Small intestine (tissue), 7 donors: ENCODE measurements around the gene ADORA3. TPM values are rescaled to one million over a fixed set of nuclear protein-coding genes. Genes with fewer than 3 reads are reported as not detected.

ENCODE experiments used
- DNase-seq, 2 donors: peaks; one replicate each; pipeline versions ENCODE4 v3.0.0 to v3.0.0-alpha.2; 2013
- FAIRE-seq: peaks from 2 replicates; lab custom pipeline; 2012; peaks lifted over from hg19 to GRCh38; lab: Jason Lieb, UNC
- H3K27ac ChIP-seq, 3 donors: one replicate each; pipeline ENCODE4 v1.5.1; 2013; ENCODE audit warnings: low read length in 2 of 3, mild to moderate bottlenecking in 2 of 3, control low read depth in 1 of 3, inconsistent platforms in 1 of 3, low read depth in 1 of 3, moderate library complexity in 1 of 3
- H3K27me3 ChIP-seq, 3 donors: one replicate each; pipeline ENCODE4 v1.6.1; 2013; ENCODE audit warnings: low read length in 3 of 3, inconsistent platforms in 1 of 3; ENCODE audit not compliant: control insufficient read depth in 3 of 3, insufficient read depth in 3 of 3
- H3K36me3 ChIP-seq, 3 donors: one replicate each; pipeline ENCODE4 v1.6.1; 2013; ENCODE audit warnings: low read length in 3 of 3, inconsistent platforms in 1 of 3, low read depth in 1 of 3, mild to moderate bottlenecking in 1 of 3, moderate library complexity in 1 of 3; ENCODE audit not compliant: control insufficient read depth in 3 of 3, insufficient read depth in 2 of 3
- H3K4me1 ChIP-seq, 3 donors: one replicate each; pipeline ENCODE4 v1.6.1; 2013; ENCODE audit warnings: low read length in 2 of 3, inconsistent platforms in 1 of 3, low read depth in 1 of 3, mild to moderate bottlenecking in 1 of 3, moderate library complexity in 1 of 3; ENCODE audit not compliant: control insufficient read depth in 3 of 3, insufficient read depth in 2 of 3
- H3K4me3 ChIP-seq, 3 donors: one replicate each; pipeline ENCODE4 v1.5.1; 2013; ENCODE audit warnings: low read length in 3 of 3, control low read depth in 1 of 3, inconsistent platforms in 1 of 3, low read depth in 1 of 3, mild to moderate bottlenecking in 1 of 3, moderate library complexity in 1 of 3
- H3K9me3 ChIP-seq, 2 donors: one replicate each; pipeline ENCODE4 v1.6.1; 2013; ENCODE audit warnings: low read depth in 1 of 2, low read length in 1 of 2; ENCODE audit not compliant: control insufficient read depth in 2 of 2, insufficient read depth in 1 of 2
- WGBS, 3 donors: extraction: QIAGEN DNeasy Blood & Tissue Kit; methylation state at CpG; one replicate each; pipeline ENCODE4 v1.1.7; 2013; 5-methylcytosine and 5-hydroxymethylcytosine counted together
- polyA plus RNA-seq, 4 donors: library from polyadenylated mRNA; stranded (reverse) in 3 of 4; unstranded in 1 of 4; fragments of 200-250 nt in 3 of 4; fragments of 120-200 nt in 1 of 4; gene quantifications; one replicate each; pipeline versions ENCODE4 v1.2.1 to v1.2.3, GENCODE V29; 2013
- donor health status: healthy with polysubstance abuse.
- donor health status: control.
- donor health status: control.
- donor health status: Bipolar disorder and iron deficiency.
- donor health status: healthy.

ADORA3 gene
- polyA plus RNA-seq, 4 donors, result 2.5 to 4.6 (median 4.1) TPM

DNA sequence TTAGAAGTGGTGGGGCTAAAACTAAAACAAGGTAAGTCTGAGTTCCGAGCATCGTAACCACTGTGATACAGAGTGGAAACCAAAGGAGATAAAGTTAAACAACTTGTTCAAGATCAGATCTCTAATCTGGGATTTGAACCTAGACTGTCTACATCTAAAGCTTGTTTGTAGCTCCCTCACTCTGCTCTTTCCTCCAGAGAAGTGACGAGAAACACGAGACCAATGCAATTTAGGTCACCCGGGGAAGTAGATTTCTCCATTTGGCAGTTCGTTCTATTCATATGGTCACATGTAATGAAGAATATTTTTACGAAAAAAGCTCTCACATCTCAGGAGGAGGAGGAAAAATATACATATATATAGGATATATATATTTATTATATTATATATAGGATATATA lies 1.8 kb downstream of the ADORA3 start:
- Histone ChIP-seq H3K36me3 (no peaks in the 10 kb centered on the region), H3K4me1 (no peaks in the 10 kb centered on the region), H3K27ac (no peak overlapping the region), H3K27me3 (no peaks in the 10 kb centered on the region), H3K9me3 (no peaks in the 10 kb centered on the region), H3K4me3 (no peak overlapping the region)
- DNase-seq (no peak), FAIRE-seq (no peak)
- WGBS, 3 donors, result 75 to 87% (median 83%) methylated on average over 7 of the region's 7 CpGs

DNA sequence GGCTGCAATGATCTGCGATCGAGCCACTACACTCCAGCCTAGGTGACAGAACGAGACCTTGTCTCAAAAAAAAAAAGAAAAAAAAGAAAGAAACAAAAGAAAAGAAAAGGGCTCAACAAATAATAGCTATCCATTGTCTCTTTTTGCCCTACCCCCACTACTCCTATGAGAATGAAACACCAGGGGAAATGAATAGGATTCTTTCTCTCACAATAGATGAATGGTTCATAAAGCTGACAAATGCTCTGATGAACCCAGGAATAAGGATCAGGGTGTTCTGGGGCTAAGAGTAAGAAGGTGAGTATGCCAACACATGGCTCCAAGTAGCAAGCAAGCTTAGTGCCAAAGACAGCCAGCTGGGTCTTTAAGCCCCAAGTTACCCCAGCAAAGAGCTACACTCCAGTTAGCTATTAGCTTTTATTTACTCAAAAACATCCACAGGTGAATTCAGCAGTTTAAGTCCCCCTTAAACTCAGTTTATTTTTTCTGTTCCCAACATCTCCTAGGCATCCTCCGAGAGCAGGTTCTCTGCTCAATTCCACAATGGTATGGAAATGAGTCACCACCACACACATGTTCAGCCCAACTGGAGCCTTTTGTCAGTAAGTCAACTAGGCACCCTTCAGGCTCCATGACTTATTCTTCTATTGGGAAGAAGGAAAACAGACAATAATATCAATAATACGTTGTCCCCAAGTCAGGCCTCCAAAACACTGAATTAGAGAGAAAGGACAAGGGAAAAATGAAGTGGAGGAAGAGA lies 4.2 kb downstream of the ADORA3 start:
- no peak for DNase-seq
- H3K27ac ChIP-seq, result no peak overlapping the region

DNA sequence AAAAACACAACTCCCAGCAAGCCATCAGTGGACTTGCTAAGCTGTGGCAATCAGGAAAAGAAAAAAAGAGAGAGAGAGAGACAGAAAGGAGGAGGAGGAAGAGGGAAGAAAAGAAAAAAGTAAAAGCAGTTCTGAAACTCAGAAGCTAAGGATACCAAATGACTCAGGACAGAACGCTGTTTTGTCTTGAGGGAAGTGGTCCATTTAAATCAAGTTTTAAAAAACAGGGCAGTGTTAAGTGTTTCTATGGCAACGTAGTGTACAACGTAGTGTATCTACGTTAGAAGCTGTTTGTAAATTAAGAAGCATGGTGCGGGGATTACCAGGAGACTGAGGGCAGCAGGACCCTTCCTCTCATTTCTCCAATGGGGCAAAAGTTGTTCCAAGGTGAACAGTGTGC lies 5.8 kb downstream of the ADORA3 start:
- Histone ChIP-seq H3K27ac (no peak overlapping the region), H3K4me1 (no peaks in the 10 kb centered on the region), H3K27me3 (no peaks in the 10 kb centered on the region), H3K36me3 (no peaks in the 10 kb centered on the region), H3K4me3 (no peak overlapping the region), H3K9me3 (no peaks in the 10 kb centered on the region)
- FAIRE-seq, result no peak
- WGBS, 3 donors, result 59 to 74% (median 69%) methylated on average over 5 of the region's 5 CpGs
- no peak for DNase-seq

More for the DNA sequence above, 4.2 kb downstream of the ADORA3 start:
- H3K27me3 ChIP-seq, result no peaks in the 10 kb centered on the region
- H3K36me3 ChIP-seq, result no peaks in the 10 kb centered on the region
- WGBS, 3 donors, result 89 to 93% (median 91%) methylated on average over 5 of the region's 5 CpGs
- no peaks in the 10 kb centered on the region for H3K9me3 ChIP-seq
- no peak for FAIRE-seq
- no peak overlapping the region for H3K4me3 ChIP-seq
- H3K4me1 ChIP-seq, result no peaks in the 10 kb centered on the region

DNA sequence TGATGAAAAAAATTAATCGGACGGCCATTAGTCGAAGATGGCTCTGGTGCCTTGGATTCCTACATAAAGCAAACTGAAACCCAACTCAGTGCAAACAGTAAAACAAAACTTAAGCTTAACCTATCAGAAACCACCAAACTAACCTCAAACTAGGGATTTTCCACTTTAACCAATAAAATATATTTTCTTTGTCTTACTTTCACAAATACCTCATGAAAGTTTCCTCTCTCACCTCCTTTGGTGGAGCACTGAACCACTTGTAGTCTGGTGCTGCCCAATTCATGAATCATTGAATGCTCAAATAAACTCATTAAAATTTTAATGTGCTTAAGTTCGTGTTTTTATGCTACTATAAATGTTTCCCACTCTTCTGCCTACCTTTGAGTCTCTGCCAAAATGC lies 7.0 kb downstream of the ADORA3 start:
- H3K9me3 ChIP-seq, result no peaks in the 10 kb centered on the region
- no peak for FAIRE-seq
- 73 to 77% (median 75%) methylated on average over 4 of the region's 4 CpGs for WGBS, 3 donors

DNA sequence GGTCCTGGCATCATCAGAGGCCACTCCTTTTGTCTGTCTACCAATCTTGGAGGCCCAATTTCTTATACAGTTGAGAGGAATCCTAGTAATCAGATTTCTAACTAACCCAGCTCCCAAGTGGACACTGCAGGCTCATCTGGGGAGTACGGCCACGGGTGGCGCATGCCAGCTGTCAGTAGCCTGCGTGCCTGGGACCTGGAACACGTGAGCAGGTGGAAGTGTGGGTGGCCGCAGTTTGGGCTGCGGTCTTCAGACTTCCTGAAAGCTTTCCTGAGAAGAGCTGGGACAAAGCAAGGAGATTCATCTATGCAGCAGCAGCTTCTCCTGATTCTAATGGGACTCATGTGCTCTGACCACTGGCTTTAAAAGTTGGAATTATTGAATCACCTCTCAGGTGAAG lies 12.4 kb downstream of the ADORA3 start:
- Histone ChIP-seq H3K4me1 (no peaks in the 10 kb centered on the region), H3K27ac (peak overlapping the region in 1 of 3 donors; percentile 76), H3K9me3 (no peaks in the 10 kb centered on the region), H3K36me3 (no peaks in the 10 kb centered on the region), H3K4me3 (no peak overlapping the region), H3K27me3 (no peaks in the 10 kb centered on the region)
- DNase-seq, result no peak
- FAIRE-seq, result no peak
- WGBS, 3 donors, result 89 to 92% (median 90%) methylated on average over 7 of the region's 7 CpGs

More for the DNA sequence above, 7.0 kb downstream of the ADORA3 start:
- DNase-seq, result no peak
- Histone ChIP-seq H3K4me3 (no peak overlapping the region), H3K27me3 (no peaks in the 10 kb centered on the region), H3K36me3 (no peaks in the 10 kb centered on the region), H3K4me1 (no peaks in the 10 kb centered on the region), H3K27ac (no peak overlapping the region)

DNA sequence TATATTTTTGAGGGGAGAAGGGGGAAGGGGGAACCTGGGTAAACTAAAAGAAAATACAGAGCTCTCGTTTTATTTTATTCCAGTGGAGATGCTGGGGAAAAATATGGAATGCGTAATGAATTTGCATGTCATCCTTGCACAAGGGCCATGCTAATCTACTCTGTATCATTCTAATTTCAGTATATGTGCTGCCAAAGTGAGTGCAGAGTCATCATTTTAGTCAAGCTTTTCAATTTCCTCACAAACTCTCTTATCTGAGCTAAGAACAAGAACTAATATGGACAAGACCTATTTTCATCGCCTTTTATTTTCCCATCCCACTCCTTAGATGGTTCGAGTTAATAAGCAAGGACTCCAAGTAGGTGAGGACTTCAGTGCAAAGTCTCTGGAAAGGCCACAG lies 13.2 kb downstream of the ADORA3 start:
- no peak for FAIRE-seq
- Histone ChIP-seq H3K27me3 (no peaks in the 10 kb centered on the region), H3K27ac (peak overlapping the region in 1 of 3 donors; percentile 76), H3K36me3 (no peaks in the 10 kb centered on the region), H3K4me3 (no peak overlapping the region), H3K9me3 (no peaks in the 10 kb centered on the region), H3K4me1 (no peaks in the 10 kb centered on the region)
- 87 to 92% (median 91%) methylated on average over 4 of the region's 4 CpGs for WGBS, 3 donors
- no peak for DNase-seq

DNA sequence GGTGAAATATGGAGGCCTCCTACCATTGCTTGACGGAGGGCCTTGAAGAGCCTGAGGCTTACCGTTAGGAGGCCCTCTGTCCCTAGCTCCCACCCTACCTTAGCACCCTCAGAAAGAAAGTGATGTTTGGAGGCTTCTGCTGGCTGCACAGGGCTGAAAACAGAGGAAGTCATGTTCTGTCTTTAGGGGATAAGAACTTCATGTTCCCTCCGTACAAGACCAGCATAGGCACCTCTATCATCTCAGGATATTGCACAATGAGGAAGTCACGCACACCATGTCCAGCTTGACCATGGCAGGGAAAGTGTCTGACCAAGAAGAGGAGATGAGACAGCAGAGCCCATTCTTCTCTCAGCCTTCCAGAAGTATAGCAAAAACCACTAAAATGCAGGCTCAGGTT lies 13.8 kb downstream of the ADORA3 start:
- DNase-seq (no peak), FAIRE-seq (no peak)
- H3K9me3 ChIP-seq, result no peaks in the 10 kb centered on the region
- no peaks in the 10 kb centered on the region for H3K27me3 ChIP-seq
- no peak overlapping the region for H3K4me3 ChIP-seq
- whole genome bisulfite sequencing, 3 donors, result 75 to 84% (median 83%) methylated on average over 4 of the region's 4 CpGs
- H3K27ac ChIP-seq, result peak overlapping the region in 1 of 3 donors; percentile 59
- no peaks in the 10 kb centered on the region for H3K4me1 ChIP-seq
- no peaks in the 10 kb centered on the region for H3K36me3 ChIP-seq

DNA sequence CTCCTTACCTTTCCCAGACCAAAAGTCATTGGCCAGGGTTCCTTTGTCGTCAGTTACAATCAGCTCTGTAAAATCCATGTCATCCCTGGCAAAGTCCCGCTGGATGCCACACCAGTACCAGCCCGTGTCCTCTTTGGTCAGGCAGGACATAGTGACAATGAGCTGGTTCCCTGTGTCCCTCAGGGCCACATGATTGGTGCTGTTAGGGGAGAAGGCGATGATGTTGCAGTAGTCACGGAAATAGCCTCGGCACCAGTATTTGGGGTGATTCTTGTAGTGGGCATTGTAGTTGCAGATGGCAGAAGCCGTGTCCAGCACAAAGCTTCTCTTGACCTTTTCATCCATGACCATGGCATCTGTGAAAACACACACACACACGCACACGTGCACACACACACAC lies 14.8 kb downstream of the ADORA3 start:
- H3K27ac ChIP-seq, result peak overlapping the region in 1 of 3 donors; percentile 26
- H3K36me3 ChIP-seq, result no peaks in the 10 kb centered on the region
- FAIRE-seq (no peak), DNase-seq (no peak)
- H3K4me1 ChIP-seq, result no peaks in the 10 kb centered on the region
- no peak overlapping the region for H3K4me3 ChIP-seq
- no peaks in the 10 kb centered on the region for H3K27me3 ChIP-seq
- H3K9me3 ChIP-seq, result no peaks in the 10 kb centered on the region
- WGBS, 3 donors, result 94 to 95% (median 94%) methylated on average over 9 of the region's 9 CpGs

DNA sequence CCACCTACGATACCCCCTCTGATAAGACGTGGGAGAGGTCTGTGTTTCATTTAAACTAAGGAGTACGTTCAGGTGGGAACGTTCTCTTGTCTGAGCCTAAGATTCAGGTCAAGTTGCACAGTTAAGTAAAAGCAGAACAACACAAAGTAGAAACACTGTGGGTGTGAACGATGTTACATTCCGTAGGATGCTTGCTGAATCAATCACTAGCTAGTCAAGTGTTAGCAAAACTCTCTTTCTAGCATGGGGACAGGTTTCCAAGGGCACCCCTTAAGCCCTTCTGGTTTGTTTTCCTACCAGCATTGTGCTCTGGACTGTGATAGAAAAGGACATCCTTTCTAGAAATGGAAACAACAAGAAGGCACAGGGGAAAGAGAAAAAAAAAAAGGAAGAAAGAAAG lies 16.3 kb downstream of the ADORA3 start:
- DNase-seq (no peak), FAIRE-seq (no peak)
- 84 to 87% (median 86%) methylated on average over 6 of the region's 6 CpGs for WGBS, 3 donors
- H3K9me3 ChIP-seq, result no peaks in the 10 kb centered on the region
- no peaks in the 10 kb centered on the region for H3K27me3 ChIP-seq
- H3K27ac ChIP-seq, result no peak overlapping the region
- no peak overlapping the region for H3K4me3 ChIP-seq
- H3K4me1 ChIP-seq, result no peaks in the 10 kb centered on the region
- H3K36me3 ChIP-seq, result no peaks in the 10 kb centered on the region
